NCI-H1105 (cell line): Measurements from ENCODE around the gene SF3A1.

Source experiments
- DNase-seq: peaks from one replicate; lab custom pipeline; 2025; lab: John Stamatoyannopoulos, UW

The SF3A1 gene

GRCh38 chr22:30286813-30287647 is 69.7 kb downstream of the SF3A1 start:
- no peak for DNase-seq

GRCh38 chr22:30286331-30286730 is 70.4 kb downstream of the SF3A1 start:
- DNase-seq: no peak

GRCh38 chr22:30285846-30286200 is 70.9 kb downstream of the SF3A1 start:
- no peak for DNase-seq

GRCh38 chr22:30285176-30285845 is 71.4 kb downstream of the SF3A1 start:
- DNase-seq: no peak

DNA sequence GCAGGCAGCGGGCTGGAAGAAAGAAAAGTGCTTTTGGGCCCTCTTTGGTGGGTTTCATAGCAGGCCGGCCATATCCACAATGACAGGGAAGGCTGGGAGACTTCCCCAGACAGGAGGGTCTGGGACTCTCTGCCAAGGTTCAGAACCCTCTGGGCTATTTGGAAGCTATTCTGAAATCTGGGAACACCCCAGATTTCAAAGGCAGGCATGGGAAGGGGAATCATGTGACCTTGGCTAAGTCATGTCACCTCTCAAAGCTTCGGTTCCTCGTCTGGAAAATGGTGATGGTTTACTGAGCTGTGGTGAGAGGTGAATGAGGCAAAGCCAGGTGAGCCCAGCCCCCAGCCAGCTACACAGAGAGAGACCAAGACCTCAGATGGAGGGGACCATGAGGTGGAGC is 72.0 kb downstream of the SF3A1 start:
- no peak for DNase-seq

GRCh38 chr22:30284172-30284571 is 72.5 kb downstream of the SF3A1 start:
- no peak for DNase-seq

GRCh38 chr22:30283342-30283741 is 73.4 kb downstream of the SF3A1 start:
- no peak for DNase-seq

- no peak for DNase-seq
Observed at GRCh38 chr22:30282616-30283046, 74.1 kb downstream of the SF3A1 start.
